Suprapubic skin (tissue), 4 donors: Measurements from ENCODE around the gene IKZF1. TPM values are rescaled to one million over a fixed set of nuclear protein-coding genes. Genes with fewer than 3 reads are reported as not detected.

Experiments used
- DNase-seq, 2 donors: peaks; one replicate each; pipeline ENCODE4 v3.0.0-alpha.2; 2019; ENCODE audit warnings: low spot score in 2 of 2
- H3K27ac ChIP-seq: fragments of 200-600 bp; sonication (generic); one replicate; pipeline ENCODE4 v1.5.1; 2019
- H3K27me3 ChIP-seq: fragments of 200-600 bp; sonication (generic); one replicate; pipeline ENCODE4 v1.5.1; 2019
- H3K36me3 ChIP-seq: fragments of 200-600 bp; sonication (generic); one replicate; pipeline ENCODE4 v1.5.1; 2019
- H3K4me1 ChIP-seq: fragments of 200-600 bp; sonication (generic); one replicate; pipeline ENCODE4 v1.5.1; 2019
- H3K4me3 ChIP-seq: fragments of 200-600 bp; sonication (generic); one replicate; pipeline ENCODE4 v1.5.1; 2019; ENCODE audit warnings: mild to moderate bottlenecking
- H3K9me3 ChIP-seq: fragments of 200-600 bp; sonication (generic); one replicate; pipeline ENCODE4 v1.5.1; 2019
- EP300 ChIP-seq: sonication (generic); formaldehyde crosslinking; IDR thresholded peaks from one replicate; pipeline ENCODE4 v1.6.1; 2017; ENCODE audit warnings: antibody characterized with exemption
- POLR2A ChIP-seq, 2 donors: fragments of 450-650 bp; IDR thresholded peaks; one replicate each; pipeline ENCODE4 v1.6.1; 2017; ENCODE audit warnings: antibody characterized with exemption in 2 of 2, mild to moderate bottlenecking in 2 of 2, moderate library complexity in 2 of 2
- POLR2AphosphoS5 ChIP-seq, 3 donors: sonication (generic); formaldehyde crosslinking; IDR thresholded peaks; one replicate each; pipeline ENCODE4 v1.6.1; 2017; ENCODE audit warnings: antibody characterized with exemption in 3 of 3
- WGBS: methylation state at CpG from one replicate; pipeline ENCODE4 v1.1.5; 2018; 5-methylcytosine and 5-hydroxymethylcytosine counted together
- total RNA-seq, 4 donors: library from RNA; depleted of rRNA; stranded (reverse); fragments of >200 nt; gene quantifications; one replicate each; pipeline ENCODE4 v1.1.0, GENCODE V29; 2016
- TF ChIP-seq, protein P1 (sequence below), 2 donors: fragments of 200-600 bp in 1 of 2; fragments of 450-650 bp in 1 of 2; sonication (generic) in 1 of 2; IDR thresholded peaks; one replicate each; pipeline ENCODE4 v1.5.1; 2016 to 2019; ENCODE audit warnings: antibody characterized with exemption in 2 of 2, mild to moderate bottlenecking in 1 of 2, moderate library complexity in 1 of 2

The IKZF1 gene
- total RNA-seq, 4 donors from 2014 or later = 3.2 to 17.5 (median 6.2) TPM

DNA sequence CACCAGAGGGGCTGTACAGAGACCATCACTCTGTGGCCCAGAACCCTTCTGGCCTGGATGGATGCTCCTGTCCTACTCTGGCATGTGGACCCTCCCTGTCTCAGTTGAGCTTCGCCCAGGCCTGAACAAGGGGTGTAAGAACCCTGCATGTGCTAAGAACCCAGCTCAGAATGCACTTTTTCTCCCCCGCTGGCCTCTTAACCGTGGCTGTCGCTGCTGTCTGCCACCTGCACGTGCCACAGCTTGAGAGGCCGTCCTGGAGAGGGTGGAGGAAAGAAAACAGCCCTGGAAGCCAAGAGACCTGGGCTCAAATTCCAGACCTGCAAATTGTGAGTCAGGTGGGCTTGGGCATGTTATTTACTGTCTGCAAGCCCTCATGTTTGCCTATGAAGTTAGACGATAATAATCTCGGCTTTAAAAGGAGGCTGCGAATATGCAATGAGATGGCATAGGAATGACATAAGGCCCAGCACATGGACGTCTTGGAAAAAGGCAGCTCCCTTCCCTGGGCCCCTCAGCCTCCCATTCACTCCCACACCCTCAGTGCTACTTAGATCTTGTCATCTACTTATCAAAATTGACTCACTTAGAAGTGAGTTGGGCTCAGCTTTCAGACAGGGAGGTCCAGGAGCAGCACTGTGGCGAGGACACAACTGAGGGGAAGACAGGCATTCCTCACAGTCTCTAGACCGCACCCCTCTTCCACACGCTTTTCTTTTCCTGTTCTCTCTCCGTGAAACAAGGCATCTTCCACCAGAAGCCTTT is 114.2 kb downstream of the IKZF1 start:
- TF ChIP-seq POLR2A (IDR thresholded peaks at IDR 0.05) (no peak), EP300 (no peak), POLR2AphosphoS5 (IDR thresholded peaks at IDR 0.05) (no peak)
- TF ChIP-seq, protein P1, sequence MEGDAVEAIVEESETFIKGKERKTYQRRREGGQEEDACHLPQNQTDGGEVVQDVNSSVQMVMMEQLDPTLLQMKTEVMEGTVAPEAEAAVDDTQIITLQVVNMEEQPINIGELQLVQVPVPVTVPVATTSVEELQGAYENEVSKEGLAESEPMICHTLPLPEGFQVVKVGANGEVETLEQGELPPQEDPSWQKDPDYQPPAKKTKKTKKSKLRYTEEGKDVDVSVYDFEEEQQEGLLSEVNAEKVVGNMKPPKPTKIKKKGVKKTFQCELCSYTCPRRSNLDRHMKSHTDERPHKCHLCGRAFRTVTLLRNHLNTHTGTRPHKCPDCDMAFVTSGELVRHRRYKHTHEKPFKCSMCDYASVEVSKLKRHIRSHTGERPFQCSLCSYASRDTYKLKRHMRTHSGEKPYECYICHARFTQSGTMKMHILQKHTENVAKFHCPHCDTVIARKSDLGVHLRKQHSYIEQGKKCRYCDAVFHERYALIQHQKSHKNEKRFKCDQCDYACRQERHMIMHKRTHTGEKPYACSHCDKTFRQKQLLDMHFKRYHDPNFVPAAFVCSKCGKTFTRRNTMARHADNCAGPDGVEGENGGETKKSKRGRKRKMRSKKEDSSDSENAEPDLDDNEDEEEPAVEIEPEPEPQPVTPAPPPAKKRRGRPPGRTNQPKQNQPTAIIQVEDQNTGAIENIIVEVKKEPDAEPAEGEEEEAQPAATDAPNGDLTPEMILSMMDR (IDR thresholded peaks at IDR 0.05) = no peak
- no peak overlapping the region for H3K4me3 ChIP-seq
- H3K36me3 ChIP-seq = no peaks in the 10 kb centered on the region
- no peak overlapping the region for H3K27ac ChIP-seq
- WGBS = 60% methylated on average over 14 of the region's 14 CpGs
- DNase-seq = no peak
- no peaks in the 10 kb centered on the region for H3K9me3 ChIP-seq
- peaks cover 6% of the 10 kb centered on the region for H3K4me1 ChIP-seq
- no peaks in the 10 kb centered on the region for H3K27me3 ChIP-seq

DNA sequence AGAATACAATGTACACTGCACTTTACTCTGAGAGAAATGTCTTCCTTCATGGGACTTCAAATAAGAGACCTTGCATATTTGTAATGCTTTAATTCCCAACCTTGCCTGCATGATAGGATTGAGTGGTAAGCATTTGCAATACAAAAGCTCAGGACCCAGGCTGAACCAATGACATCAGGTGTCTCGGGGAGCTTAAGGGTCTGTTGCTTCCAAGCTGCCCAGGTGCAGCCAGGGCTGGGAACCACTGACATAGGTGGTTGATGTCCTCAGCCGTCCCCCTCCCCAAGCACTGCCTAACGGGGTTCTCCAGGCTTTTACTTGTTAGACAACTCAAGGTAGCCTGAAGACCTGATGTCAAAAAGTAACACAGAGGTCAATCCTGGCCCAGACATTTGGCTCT is 116.5 kb downstream of the IKZF1 start:
- TF ChIP-seq, protein P1 (IDR thresholded peaks at IDR 0.05) = no peak
- TF ChIP-seq EP300 (no peak), POLR2AphosphoS5 (IDR thresholded peaks at IDR 0.05) (no peak), POLR2A (IDR thresholded peaks at IDR 0.05) (no peak)
- 100% methylated on average over 1 of the region's 3 CpGs for WGBS
- DNase-seq = no peak
- Histone ChIP-seq H3K9me3 (no peaks in the 10 kb centered on the region), H3K27me3 (no peaks in the 10 kb centered on the region), H3K27ac (no peak overlapping the region), H3K36me3 (no peaks in the 10 kb centered on the region), H3K4me3 (no peak overlapping the region), H3K4me1 (peaks cover 6% of the 10 kb centered on the region)

DNA sequence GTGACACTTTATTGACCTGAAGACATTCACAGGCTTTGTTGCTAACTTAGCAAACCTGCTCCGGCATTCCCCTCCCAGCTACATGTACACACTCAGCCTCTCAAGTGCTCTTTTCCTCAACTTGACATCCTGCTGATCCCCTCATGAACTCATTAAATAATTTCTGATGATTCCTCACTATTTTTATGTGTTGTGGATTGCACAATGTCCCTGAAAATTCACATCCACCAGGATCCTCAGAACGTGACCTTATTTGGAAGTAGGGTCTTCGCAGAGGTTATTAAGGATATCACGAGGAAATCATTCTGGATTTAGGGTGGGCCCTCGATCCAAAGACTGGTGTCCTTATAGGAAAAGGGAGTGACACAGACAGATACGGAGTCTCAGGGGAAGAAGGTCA is 118.3 kb downstream of the IKZF1 start:
- Histone ChIP-seq H3K4me1 (no peaks in the 10 kb centered on the region), H3K36me3 (no peaks in the 10 kb centered on the region), H3K27ac (no peak overlapping the region), H3K4me3 (no peak overlapping the region), H3K27me3 (no peaks in the 10 kb centered on the region), H3K9me3 (no peaks in the 10 kb centered on the region)
- WGBS = 95% methylated on average over 6 of the region's 6 CpGs
- DNase-seq = no peak
- TF ChIP-seq EP300 = no peak
- no peak for TF ChIP-seq POLR2AphosphoS5 (IDR thresholded peaks at IDR 0.05)
- TF ChIP-seq, protein P1 (IDR thresholded peaks at IDR 0.05) = no peak
- no peak for TF ChIP-seq POLR2A (IDR thresholded peaks at IDR 0.05)

DNA sequence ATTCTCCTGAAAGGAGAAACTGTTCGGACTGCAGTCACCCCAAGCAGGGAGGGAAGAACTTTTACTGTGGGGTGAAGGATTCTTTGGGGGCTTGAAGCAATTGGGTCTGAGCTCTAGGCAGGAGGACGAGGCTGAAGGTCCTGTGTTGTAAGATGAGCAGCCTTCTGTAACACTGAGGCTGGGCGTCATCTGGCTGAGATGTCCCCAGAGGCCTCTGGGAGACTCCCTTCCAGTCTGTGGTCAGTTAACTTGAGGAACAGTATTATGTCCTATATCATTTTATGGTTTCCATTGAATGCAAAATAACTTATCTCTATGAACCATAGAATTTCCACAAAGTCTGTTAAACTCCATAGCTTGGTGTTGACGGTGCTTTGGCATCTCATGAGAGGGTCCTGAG is 119.3 kb downstream of the IKZF1 start:
- H3K9me3 ChIP-seq = no peaks in the 10 kb centered on the region
- no peaks in the 10 kb centered on the region for H3K36me3 ChIP-seq
- no peak overlapping the region for H3K4me3 ChIP-seq
- H3K4me1 ChIP-seq = no peaks in the 10 kb centered on the region
- TF ChIP-seq EP300 (no peak), POLR2A (IDR thresholded peaks at IDR 0.05) (no peak), POLR2AphosphoS5 (IDR thresholded peaks at IDR 0.05) (no peak)
- TF ChIP-seq, protein P1 (IDR thresholded peaks at IDR 0.05) = no peak
- WGBS = 76% methylated on average over 4 of the region's 4 CpGs
- DNase-seq = no peak
- no peaks in the 10 kb centered on the region for H3K27me3 ChIP-seq
- H3K27ac ChIP-seq = no peak overlapping the region

DNA sequence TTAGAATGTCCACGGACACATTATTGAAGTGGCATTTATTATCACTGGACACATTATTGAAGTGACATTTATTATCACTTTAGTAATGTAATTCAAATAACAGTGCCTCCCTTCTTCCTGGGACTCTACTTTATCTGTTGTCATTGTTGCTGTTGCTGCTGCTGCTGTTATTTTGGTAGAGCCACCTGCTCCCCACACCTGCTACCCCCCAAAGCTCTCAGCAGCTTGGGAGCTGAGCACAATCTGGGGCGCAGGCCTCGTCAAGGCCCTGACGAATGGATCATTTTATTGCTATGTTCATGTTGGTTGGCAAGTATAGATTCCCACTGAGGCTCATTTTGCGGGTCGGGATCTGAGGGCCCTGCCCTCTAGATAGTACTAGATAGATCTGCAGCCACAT is 120.8 kb downstream of the IKZF1 start:
- Histone ChIP-seq H3K4me3 (no peak overlapping the region), H3K9me3 (no peaks in the 10 kb centered on the region), H3K36me3 (no peaks in the 10 kb centered on the region), H3K27me3 (no peaks in the 10 kb centered on the region), H3K4me1 (no peaks in the 10 kb centered on the region), H3K27ac (no peak overlapping the region)
- 88% methylated on average over 6 of the region's 6 CpGs for WGBS
- no peak for TF ChIP-seq EP300
- TF ChIP-seq POLR2AphosphoS5 (IDR thresholded peaks at IDR 0.05) = no peak
- no peak for TF ChIP-seq POLR2A (IDR thresholded peaks at IDR 0.05)
- TF ChIP-seq, protein P1 (IDR thresholded peaks at IDR 0.05) = no peak
- no peak for DNase-seq
